AG04449 (cell line): ENCODE data around the gene FRMPD2.
"Not testable (repeated sequence)": the region's sequence is repeated elsewhere in the genome, so short reads cannot be mapped to it uniquely, and the experiment has no call there.

Experiments used
- CTCF ChIA-PET: fragments of 350-600 bp; formaldehyde crosslinking; extraction: SDS; loops from one replicate; lab custom pipeline; 2021; ENCODE audit warnings: antibody characterized with exemption; lab: Yijun Ruan, JAX
- POLR2A ChIA-PET: fragments of 400-600, 350-600 bp; formaldehyde crosslinking; extraction: SDS; loops from one replicate; lab custom pipeline; 2020; ENCODE audit warnings: antibody characterized with exemption, inconsistent platforms; lab: Yijun Ruan, JAX
- DNase-seq: peaks from one replicate; pipeline ENCODE4 v3.0.0-alpha.2; 2010; ENCODE audit warnings: low read depth, low spot score
- H3K4me3 ChIP-seq: 2 replicates; pipeline ENCODE4 v1.5.1; 2011; ENCODE audit warnings: low read depth, mild to moderate bottlenecking, control low read depth, low read length
- CTCF ChIP-seq: IDR thresholded peaks from one replicate; pipeline ENCODE4 v1.5.1; 2011; ENCODE audit warnings: mild to moderate bottlenecking, moderate library complexity, low read length, control low read depth, inconsistent platforms; ENCODE audit not compliant: insufficient read depth; ENCODE audit errors: missing control alignments

Gene FRMPD2

GRCh38 chr10:48247680-48248079, 26.8 kb downstream of the FRMPD2 start:
- H3K4me3 ChIP-seq: no peak overlapping the region
- CTCF ChIA-PET: interaction anchor here (1.6 kb wide), 1 partner anchor 9 kb away, joined by 6 read pairs; no protein-coding TSS in a partner anchor
- POLR2A ChIA-PET: no interaction called here
- no peak for DNase-seq
- TF ChIP-seq CTCF: no peak

DNA sequence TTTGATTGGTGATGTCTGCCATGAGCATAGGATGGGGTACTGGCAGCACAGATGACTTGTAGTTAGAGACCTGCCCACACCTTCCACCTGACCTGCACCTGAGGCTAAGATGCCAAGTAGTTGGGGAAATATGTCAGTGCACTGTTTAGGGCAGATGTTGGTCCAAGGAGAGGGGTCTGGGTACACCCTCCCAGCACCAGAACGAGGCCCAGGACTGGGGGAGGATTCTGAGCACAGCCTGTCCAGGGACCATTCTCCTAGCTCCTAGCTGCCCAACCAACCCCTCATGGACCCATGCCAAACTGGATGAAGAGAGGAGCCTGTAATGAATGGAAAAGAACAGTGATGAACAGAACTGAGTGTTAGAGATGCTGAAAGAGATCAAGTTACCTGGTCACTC, 28.0 kb downstream of the FRMPD2 start:
- no peak for DNase-seq
- POLR2A ChIA-PET: no interaction called here
- CTCF ChIA-PET: no interaction called here
- H3K4me3 ChIP-seq: no peak overlapping the region
- no peak for TF ChIP-seq CTCF

DNA sequence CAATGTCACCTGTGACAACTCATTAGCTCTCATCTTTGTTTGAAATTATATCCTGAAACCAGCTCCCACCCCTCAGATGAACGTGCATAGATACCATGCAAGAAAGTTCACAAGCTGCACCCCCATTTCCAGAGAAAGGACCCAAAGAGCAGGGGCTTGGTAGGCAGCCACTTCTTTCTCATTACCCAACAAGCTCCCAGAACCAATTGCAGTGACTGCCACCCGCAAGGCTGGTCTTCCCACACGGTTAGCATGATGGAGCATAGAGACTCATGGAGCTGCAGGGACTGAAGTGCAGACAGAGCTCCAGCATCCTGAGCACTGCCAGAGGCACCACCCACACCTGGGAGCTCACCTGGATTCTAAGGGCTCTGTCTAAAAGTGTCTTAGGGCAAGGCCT, 28.5 kb downstream of the FRMPD2 start:
- CTCF ChIA-PET: no interaction called here
- POLR2A ChIA-PET: no interaction called here
- no peak for DNase-seq
- no peak for TF ChIP-seq CTCF
- H3K4me3 ChIP-seq: no peak overlapping the region

DNA sequence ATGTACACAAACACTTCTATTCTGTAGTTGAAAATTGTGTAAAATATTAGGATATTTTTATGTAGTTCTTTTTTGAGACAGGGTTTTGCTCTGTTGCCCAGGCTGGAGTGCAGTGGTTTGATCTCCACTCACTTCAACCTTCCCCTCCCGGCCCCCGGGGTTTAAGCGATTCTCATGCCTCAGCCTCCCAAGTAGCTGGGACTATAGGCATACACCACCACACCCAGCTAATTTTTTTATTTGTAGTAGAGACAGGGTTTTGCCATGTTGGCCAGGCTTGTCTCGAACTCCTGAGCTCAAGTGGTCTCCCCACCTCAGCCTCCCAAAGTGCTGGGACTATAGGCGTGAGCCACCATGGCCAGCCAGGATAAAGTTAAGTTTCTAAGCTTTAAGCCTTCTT, 30.6 kb downstream of the FRMPD2 start:
- H3K4me3 ChIP-seq, POLR2A ChIA-PET, DNase-seq, CTCF ChIA-PET: not testable (repeated sequence)

DNA sequence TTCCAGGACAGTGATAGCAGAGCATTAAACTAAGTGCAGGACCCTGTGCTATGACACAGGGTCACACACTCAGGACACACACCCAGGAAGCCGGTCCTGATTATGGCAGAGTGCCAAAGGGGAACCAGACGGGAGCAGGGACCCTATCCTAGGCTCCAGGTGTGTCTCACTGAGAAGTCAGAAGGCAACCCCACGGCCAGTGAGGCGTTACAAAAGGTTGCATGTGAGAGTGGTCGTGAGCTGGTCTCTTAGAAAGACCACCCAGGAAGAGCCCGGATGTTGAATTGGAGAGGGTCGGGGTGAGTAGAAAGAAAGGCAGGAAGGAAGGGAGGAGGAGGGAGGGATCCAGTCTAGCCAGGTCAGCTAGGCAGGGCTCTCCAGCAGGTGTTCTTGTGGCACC, 31.0 kb downstream of the FRMPD2 start:
- TF ChIP-seq CTCF: no peak
- no peak for DNase-seq
- no peak overlapping the region for H3K4me3 ChIP-seq
- POLR2A ChIA-PET: no interaction called here
- CTCF ChIA-PET: no interaction called here

DNA sequence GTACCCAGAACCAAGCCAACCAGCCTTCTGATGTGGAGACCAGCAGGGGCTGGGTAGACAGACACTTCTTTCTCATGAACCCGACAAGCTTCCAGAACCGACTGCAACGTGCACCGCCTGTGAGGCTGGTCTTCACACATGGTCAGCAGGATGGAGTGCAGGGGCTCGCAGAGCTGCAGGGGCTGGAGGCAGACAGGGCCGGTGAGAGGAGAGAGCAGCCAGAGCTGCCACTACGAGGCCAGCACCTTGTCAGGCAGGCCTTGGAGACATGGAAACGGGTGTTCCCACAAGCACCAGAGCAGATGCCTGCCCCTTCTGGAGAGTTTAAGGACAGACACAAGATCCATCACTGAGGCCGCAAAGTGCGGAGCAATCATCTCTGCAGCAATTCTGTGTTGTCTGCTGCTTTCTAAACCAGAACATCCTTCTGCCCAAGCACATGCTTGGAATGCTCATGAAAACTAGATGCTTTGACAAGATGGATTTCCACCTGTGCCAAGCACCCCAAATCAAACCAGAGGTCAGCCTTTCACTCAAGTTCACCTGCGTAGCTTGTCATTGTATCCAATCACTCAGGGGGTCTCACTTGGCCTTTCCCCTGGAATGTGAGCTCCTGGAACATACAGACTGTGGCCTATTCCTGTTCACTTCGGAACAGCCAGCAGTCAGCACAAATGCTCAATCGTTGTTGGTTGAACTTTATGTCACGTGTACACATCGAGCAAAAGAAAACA, 32.2 kb downstream of the FRMPD2 start:
- no peak for DNase-seq
- TF ChIP-seq CTCF: no peak
- CTCF ChIA-PET: no interaction called here
- no peak overlapping the region for H3K4me3 ChIP-seq
- POLR2A ChIA-PET: no interaction called here

- ChIA-PET POLR2A (no interaction called here), CTCF (no interaction called here)
- no peak overlapping the region for H3K4me3 ChIP-seq
- TF ChIP-seq CTCF: no peak
- no peak for DNase-seq
Observed at GRCh38 chr10:48241332-48241731, 33.2 kb downstream of the FRMPD2 start.
